Non-pigmented ciliary epithelial cell (primary cell): Measurements from ENCODE around the gene GGA1.

Source experiments
- DNase-seq: peaks from one replicate; pipeline ENCODE4 v3.0.0-alpha.2; 2010; ENCODE audit warnings: low read depth

GGA1 gene

GRCh38 chr22:37674951-37675929, 66.6 kb downstream of the GGA1 start, which contains the start of gene LGALS1:
Gene LGALS1 (plus strand): TSS chr22:37675636. CDS start chr22:37675703, 67 bp downstream.
- DNase-seq = peak; percentile 89

- DNase-seq = no peak
Observed at GRCh38 chr22:37675930-37676735, 67.5 kb downstream of the GGA1 start.

GRCh38 chr22:37676736-37677492, 68.3 kb downstream of the GGA1 start:
- DNase-seq = peak; percentile 91

GRCh38 chr22:37677493-37677974, 68.9 kb downstream of the GGA1 start:
- DNase-seq = no peak

- DNase-seq = no peak
Observed at GRCh38 chr22:37678372-37678771, 69.7 kb downstream of the GGA1 start.

- no peak for DNase-seq
Observed at GRCh38 chr22:37679670-37680069, 71.0 kb downstream of the GGA1 start.

- no peak for DNase-seq
Observed at GRCh38 chr22:37680191-37680851, 71.7 kb downstream of the GGA1 start.

GRCh38 chr22:37681001-37681424, 72.4 kb downstream of the GGA1 start:
- no peak for DNase-seq

GRCh38 chr22:37681556-37682049, 73.0 kb downstream of the GGA1 start:
- DNase-seq = no peak
